Liver (tissue), 3 donors: ENCODE measurements around the gene TSPOAP1.

ENCODE experiments used
- JUND ChIP-seq, 2 donors: IDR thresholded peaks; 2 replicates each; pipeline ENCODE4 v1.6.1; 2016; ENCODE audit warnings: antibody characterized with exemption in 2 of 2
- RAD21 ChIP-seq, 2 donors: IDR thresholded peaks; 2 replicates each; pipeline ENCODE4 v1.6.1; 2016; ENCODE audit warnings: antibody characterized with exemption in 2 of 2, mild to moderate bottlenecking in 2 of 2
- RXRA ChIP-seq, 2 donors: IDR thresholded peaks; 2 replicates each; pipeline ENCODE4 v1.6.1; 2017 to 2018; ENCODE audit warnings: antibody characterized with exemption in 2 of 2, mild to moderate bottlenecking in 1 of 2
- TAF1 ChIP-seq: conservative IDR thresholded peaks from 2 replicates; pipeline ENCODE4 v1.6.1; 2016; ENCODE audit warnings: antibody characterized with exemption, mild to moderate bottlenecking
- TF ChIP-seq, protein P1 (sequence below): fragments of 150-350 bp; IDR thresholded peaks from 2 replicates; pipeline ENCODE4 v1.5.1; 2017; ENCODE audit warnings: improper control_type of control experiment, low read depth, low read length; ENCODE audit not compliant: missing input control
- donor health status: healthy.
- donor health status: healthy.

- TF ChIP-seq, protein P1, sequence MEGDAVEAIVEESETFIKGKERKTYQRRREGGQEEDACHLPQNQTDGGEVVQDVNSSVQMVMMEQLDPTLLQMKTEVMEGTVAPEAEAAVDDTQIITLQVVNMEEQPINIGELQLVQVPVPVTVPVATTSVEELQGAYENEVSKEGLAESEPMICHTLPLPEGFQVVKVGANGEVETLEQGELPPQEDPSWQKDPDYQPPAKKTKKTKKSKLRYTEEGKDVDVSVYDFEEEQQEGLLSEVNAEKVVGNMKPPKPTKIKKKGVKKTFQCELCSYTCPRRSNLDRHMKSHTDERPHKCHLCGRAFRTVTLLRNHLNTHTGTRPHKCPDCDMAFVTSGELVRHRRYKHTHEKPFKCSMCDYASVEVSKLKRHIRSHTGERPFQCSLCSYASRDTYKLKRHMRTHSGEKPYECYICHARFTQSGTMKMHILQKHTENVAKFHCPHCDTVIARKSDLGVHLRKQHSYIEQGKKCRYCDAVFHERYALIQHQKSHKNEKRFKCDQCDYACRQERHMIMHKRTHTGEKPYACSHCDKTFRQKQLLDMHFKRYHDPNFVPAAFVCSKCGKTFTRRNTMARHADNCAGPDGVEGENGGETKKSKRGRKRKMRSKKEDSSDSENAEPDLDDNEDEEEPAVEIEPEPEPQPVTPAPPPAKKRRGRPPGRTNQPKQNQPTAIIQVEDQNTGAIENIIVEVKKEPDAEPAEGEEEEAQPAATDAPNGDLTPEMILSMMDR = no peak
- TF ChIP-seq TAF1 = no peak
- TF ChIP-seq JUND (IDR thresholded peaks at IDR 0.05) = no peak
- TF ChIP-seq RXRA (IDR thresholded peaks at IDR 0.05) = no peak
- no peak for TF ChIP-seq RAD21 (IDR thresholded peaks at IDR 0.05)
These were observed 63.3 kb downstream of the TSPOAP1 start for GRCh38 chr17:58265271-58265670.
